Activated naive CD4-positive, alpha-beta T cell treated with anti-CD3 and anti-CD28 coated beads, Interleukin-2, amount 50 U/mL, for 24 hours (primary cell): ENCODE data around the gene UGT1A5.
"Not testable (repeated sequence)": the region's sequence is repeated elsewhere in the genome, so short reads cannot be mapped to it uniquely, and the experiment has no call there.

Experiments
- H3K27ac Mint-ChIP-seq: one replicate; pipeline ENCODE4 v1.8.0; 2021; ENCODE audit warnings: mild to moderate bottlenecking, mixed read lengths
- H3K27me3 Mint-ChIP-seq: one replicate; pipeline ENCODE4 v1.8.0; 2021; ENCODE audit warnings: mixed read lengths
- H3K36me3 Mint-ChIP-seq: one replicate; pipeline ENCODE4 v1.8.0; 2021; ENCODE audit warnings: mixed read lengths
- H3K4me1 Mint-ChIP-seq: one replicate; pipeline ENCODE4 v1.8.0; 2021; ENCODE audit warnings: mixed read lengths
- H3K4me3 Mint-ChIP-seq: one replicate; pipeline ENCODE4 v1.8.0; 2021; ENCODE audit warnings: mild to moderate bottlenecking, mixed read lengths
- H3K9me3 Mint-ChIP-seq: one replicate; pipeline ENCODE4 v1.8.0; 2021; ENCODE audit warnings: mixed read lengths

Gene UGT1A5

GRCh38 chr2:233711312-233712008, 1.2 kb upstream of the UGT1A5 start:
- Mint-ChIP-seq H3K27me3 (peaks cover 9% of the 10 kb centered on the region), H3K4me3 (no peak overlapping the region), H3K9me3 (no peaks in the 10 kb centered on the region), H3K4me1 (no peaks in the 10 kb centered on the region), H3K27ac (no peak overlapping the region), H3K36me3 (no peaks in the 10 kb centered on the region)

DNA sequence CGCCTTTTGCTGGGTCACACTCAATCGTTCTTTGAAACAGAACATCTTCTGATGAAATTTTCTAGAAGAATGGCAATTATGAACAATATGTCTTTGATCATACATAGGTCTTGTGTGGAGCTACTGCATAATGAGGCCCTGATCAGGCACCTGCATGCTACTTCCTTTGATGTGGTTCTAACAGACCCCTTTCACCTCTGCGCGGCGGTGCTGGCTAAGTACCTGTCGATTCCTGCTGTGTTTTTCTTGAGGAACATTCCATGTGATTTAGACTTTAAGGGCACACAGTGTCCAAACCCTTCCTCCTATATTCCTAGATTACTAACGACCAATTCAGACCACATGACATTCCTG, 532 bp downstream of the UGT1A5 start:
- Mint-ChIP-seq H3K27me3 (peaks cover 10% of the 10 kb centered on the region), H3K36me3 (no peaks in the 10 kb centered on the region), H3K27ac (no peak overlapping the region), H3K9me3 (no peaks in the 10 kb centered on the region), H3K4me3 (no peak overlapping the region), H3K4me1 (no peaks in the 10 kb centered on the region)

- no peak overlapping the region for H3K27ac Mint-ChIP-seq
- no peaks in the 10 kb centered on the region for H3K4me1 Mint-ChIP-seq
- peaks cover 14% of the 10 kb centered on the region for H3K27me3 Mint-ChIP-seq
- no peak overlapping the region for H3K4me3 Mint-ChIP-seq
- no peaks in the 10 kb centered on the region for H3K36me3 Mint-ChIP-seq
- H3K9me3 Mint-ChIP-seq, result no peaks in the 10 kb centered on the region
Observed at GRCh38 chr2:233714121-233714520, 1.4 kb downstream of the UGT1A5 start.

DNA sequence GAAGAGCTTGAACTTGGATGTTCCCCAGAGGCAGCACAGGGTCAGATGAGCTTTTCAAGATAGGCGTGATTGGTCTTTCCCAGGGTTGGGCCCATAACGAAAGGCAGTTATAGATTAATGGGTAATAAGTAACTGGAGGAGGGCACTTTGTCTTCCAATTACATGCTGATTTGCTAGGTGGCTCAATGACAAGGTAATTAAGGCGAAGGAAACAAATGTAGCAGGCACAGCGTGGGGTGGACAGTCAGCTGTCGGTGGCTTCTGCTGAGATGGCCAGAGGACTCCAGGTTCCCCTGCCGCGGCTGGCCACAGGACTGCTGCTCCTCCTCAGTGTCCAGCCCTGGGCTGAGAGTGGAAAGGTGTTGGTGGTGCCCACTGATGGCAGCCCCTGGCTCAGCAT, 5.8 kb downstream of the UGT1A5 start, which contains the start of gene UGT1A4:
TSS of gene UGT1A4 (plus strand) at position 185 of the 400 bp plus-strand sequence. CDS start at position 270, 85 bp downstream.
- H3K27ac Mint-ChIP-seq, result no peak within 1 kb of the TSS
- H3K9me3 Mint-ChIP-seq, result no peaks in the 10 kb centered on the region
- H3K4me3 Mint-ChIP-seq, result no peak within 1 kb of the TSS
- peaks cover 18% of the 10 kb centered on the region for H3K27me3 Mint-ChIP-seq
- no peaks in the 10 kb centered on the region for H3K36me3 Mint-ChIP-seq
- H3K4me1 Mint-ChIP-seq, result no peaks in the 10 kb centered on the region

DNA sequence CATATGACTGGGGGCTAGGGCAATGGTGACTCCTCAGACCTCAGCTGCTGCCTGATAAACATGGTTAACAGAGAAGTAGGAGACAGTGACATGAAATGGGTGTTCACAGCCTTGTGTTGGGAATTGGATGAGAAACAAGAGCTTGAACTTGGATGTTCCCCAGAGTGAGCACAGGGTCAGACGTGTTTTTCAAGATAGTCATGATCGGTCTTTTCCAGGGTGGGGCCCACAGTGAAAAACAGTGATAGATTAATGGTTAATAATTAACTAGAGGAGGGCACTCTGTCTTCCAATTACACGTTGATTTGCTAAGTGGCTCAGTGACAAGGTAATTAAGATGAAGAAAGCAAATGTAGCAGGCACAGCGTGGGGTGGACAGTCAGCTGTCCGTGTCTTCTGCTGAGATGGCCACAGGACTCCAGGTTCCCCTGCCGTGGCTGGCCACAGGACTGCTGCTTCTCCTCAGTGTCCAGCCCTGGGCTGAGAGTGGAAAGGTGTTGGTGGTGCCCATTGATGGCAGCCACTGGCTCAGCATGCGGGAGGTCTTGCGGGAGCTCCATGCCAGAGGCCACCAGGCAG, 16.1 kb downstream of the UGT1A5 start, which contains the start of gene UGT1A3:
TSS of gene UGT1A3 (plus strand) at position 320 of the 579 bp plus-strand sequence. CDS start at position 405, 85 bp downstream.
- Mint-ChIP-seq H3K4me3 (no peak within 1 kb of the TSS), H3K4me1 (no peaks in the 10 kb centered on the region), H3K27me3 (peaks cover 7% of the 10 kb centered on the region), H3K36me3 (no peaks in the 10 kb centered on the region), H3K27ac (no peak within 1 kb of the TSS), H3K9me3 (no peaks in the 10 kb centered on the region)

GRCh38 chr2:233736868-233737653, 24.4 kb downstream of the UGT1A5 start:
- H3K27ac Mint-ChIP-seq, H3K9me3 Mint-ChIP-seq, H3K4me3 Mint-ChIP-seq, H3K4me1 Mint-ChIP-seq, H3K36me3 Mint-ChIP-seq: not testable (repeated sequence)
- H3K27me3 Mint-ChIP-seq, result peaks cover 17% of the 10 kb centered on the region

- Mint-ChIP-seq H3K27me3 (peaks cover 11% of the 10 kb centered on the region), H3K4me1 (no peaks in the 10 kb centered on the region), H3K4me3 (no peak overlapping the region), H3K9me3 (no peaks in the 10 kb centered on the region), H3K36me3 (no peaks in the 10 kb centered on the region), H3K27ac (no peak overlapping the region)
Observed at GRCh38 chr2:233740870-233741269, 28.2 kb downstream of the UGT1A5 start.

DNA sequence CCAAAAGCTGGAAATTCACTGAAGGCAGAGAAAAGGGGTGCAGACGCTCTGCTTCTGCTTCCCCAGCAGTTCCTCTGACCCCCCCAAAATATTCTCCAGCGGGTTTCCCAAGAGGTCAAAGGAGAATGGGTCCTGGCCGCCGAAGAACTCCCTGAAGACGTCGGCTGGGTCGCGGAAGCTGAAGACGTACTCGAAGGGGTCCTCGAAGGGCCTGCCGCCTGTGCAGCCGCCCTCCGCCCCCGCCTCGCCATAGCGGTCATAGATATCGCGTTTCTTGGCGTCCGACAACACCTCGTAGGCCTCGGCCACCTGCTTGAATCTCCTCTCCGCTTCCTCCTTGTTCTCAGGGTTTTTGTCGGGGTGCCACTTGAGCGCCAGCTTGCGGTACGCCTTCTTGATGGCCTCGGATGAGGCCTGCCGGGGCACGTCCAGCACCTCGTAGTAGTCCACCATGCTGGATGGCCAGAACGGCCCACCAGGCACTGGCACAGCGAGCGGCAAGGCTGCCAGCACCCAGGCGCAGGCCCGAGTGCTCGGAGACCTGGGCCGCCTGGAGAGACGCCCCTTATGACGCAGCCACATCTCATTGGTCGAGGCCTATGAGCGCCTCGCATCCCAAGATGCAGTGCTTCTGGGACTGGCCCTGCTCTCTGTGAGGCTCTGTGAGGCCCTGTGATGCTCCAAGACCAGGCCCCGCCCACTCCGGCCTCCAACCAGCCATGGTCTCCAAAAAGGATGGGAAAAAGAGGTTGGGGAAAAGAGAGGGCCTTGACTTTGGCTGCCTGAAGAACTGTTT, 31.0 kb downstream of the UGT1A5 start:
- Mint-ChIP-seq H3K27me3 (peaks cover 7% of the 10 kb centered on the region), H3K27ac (no peak overlapping the region), H3K36me3 (no peaks in the 10 kb centered on the region), H3K4me1 (no peaks in the 10 kb centered on the region), H3K9me3 (no peaks in the 10 kb centered on the region), H3K4me3 (no peak overlapping the region)

DNA sequence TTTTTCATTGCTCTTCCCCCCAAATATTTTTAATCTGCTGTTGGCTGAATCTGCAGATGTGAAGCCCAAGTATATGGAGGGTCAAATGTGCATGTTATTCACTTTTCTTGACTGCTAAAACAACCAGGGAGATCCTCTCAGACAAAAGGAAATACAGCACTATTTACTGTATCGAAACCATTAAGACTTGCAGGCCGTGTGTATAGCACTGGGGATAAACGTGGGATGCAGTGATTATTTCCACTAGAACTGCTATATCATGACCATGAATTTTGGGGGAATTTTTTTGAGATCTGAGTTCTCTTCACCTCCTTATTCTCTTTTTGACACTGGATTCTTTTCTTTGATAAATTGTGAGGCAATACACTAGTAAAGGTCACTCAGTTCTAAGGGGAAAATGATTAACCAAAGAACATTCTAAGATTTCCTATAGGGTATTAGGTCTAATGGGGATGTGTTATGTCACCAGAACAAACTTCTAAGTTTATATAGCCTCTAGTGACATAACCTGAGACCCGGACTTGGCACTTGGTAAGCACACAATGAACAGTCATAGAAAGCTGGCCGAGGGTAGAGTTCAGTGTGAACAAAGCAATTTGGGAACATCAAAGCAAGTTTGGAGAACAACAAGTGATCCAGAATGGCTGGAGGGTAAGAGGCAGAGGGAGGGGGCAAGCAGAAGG, 32.5 kb downstream of the UGT1A5 start:
- Mint-ChIP-seq H3K27me3 (peaks cover 4% of the 10 kb centered on the region), H3K4me1 (no peaks in the 10 kb centered on the region), H3K36me3 (no peaks in the 10 kb centered on the region), H3K27ac (no peak overlapping the region), H3K4me3 (no peak overlapping the region), H3K9me3 (no peaks in the 10 kb centered on the region)

DNA sequence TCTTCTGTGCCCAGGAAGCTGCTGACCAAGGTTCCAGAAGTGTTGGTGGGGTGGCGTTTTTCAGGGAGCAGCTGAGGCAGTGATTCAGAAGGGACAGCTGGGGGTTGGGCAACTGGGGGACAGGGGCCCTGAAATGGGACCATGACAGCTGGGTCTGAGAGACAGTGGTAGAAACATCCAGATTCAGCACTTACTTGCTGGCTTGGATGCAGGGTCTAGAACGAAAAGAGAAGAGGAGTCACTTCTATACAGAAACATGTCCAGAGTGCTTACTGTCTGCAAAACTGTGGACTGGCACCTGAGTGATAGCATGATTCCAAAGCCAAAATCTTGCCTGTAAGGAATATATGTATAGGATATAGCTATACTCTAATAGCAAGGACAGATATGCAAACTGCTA, 33.1 kb downstream of the UGT1A5 start:
- not testable (repeated sequence) for H3K27me3 Mint-ChIP-seq, H3K9me3 Mint-ChIP-seq, H3K4me3 Mint-ChIP-seq, H3K4me1 Mint-ChIP-seq, H3K27ac Mint-ChIP-seq, H3K36me3 Mint-ChIP-seq

GRCh38 chr2:233746475-233747282, 34.0 kb downstream of the UGT1A5 start:
- peaks cover 2% of the 10 kb centered on the region for H3K27me3 Mint-ChIP-seq
- H3K9me3 Mint-ChIP-seq, result peaks cover 2% of the 10 kb centered on the region
- no peak overlapping the region for H3K27ac Mint-ChIP-seq
- H3K36me3 Mint-ChIP-seq, result no peaks in the 10 kb centered on the region
- H3K4me1 Mint-ChIP-seq, result no peaks in the 10 kb centered on the region
- no peak overlapping the region for H3K4me3 Mint-ChIP-seq

DNA sequence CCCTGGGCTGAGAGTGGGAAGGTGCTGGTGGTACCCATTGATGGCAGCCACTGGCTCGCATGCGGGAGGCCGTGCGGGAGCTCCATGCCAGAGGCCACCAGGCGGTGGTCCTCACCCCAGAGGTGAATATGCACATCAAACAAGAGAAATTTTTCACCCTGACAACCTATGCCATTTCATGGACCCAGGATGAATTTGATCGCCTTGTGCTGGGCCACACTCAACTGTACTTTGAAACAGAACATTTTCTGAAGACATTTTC, 34.5 kb downstream of the UGT1A5 start:
- no peak overlapping the region for H3K4me3 Mint-ChIP-seq
- H3K4me1 Mint-ChIP-seq, result no peaks in the 10 kb centered on the region
- H3K27me3 Mint-ChIP-seq, result peaks cover 4% of the 10 kb centered on the region
- H3K27ac Mint-ChIP-seq, result no peak overlapping the region
- no peaks in the 10 kb centered on the region for H3K36me3 Mint-ChIP-seq
- peaks cover 5% of the 10 kb centered on the region for H3K9me3 Mint-ChIP-seq

- H3K27ac Mint-ChIP-seq, H3K9me3 Mint-ChIP-seq, H3K27me3 Mint-ChIP-seq, H3K4me3 Mint-ChIP-seq, H3K4me1 Mint-ChIP-seq, H3K36me3 Mint-ChIP-seq: not testable (repeated sequence)
Observed at GRCh38 chr2:233750689-233751088, 38.0 kb downstream of the UGT1A5 start.

GRCh38 chr2:233751212-233752009, 38.7 kb downstream of the UGT1A5 start:
- H3K9me3 Mint-ChIP-seq, H3K4me3 Mint-ChIP-seq, H3K27me3 Mint-ChIP-seq, H3K27ac Mint-ChIP-seq, H3K36me3 Mint-ChIP-seq, H3K4me1 Mint-ChIP-seq: not testable (repeated sequence)
